Measurements from ENCODE around the gene MMP15. TPM values are rescaled to one million over a fixed set of nuclear protein-coding genes. Genes with fewer than 3 reads are reported as not detected.

The MMP15 gene
- total RNA-seq, 1 experiment from 2014 or later, result 27.0 TPM

DNA sequence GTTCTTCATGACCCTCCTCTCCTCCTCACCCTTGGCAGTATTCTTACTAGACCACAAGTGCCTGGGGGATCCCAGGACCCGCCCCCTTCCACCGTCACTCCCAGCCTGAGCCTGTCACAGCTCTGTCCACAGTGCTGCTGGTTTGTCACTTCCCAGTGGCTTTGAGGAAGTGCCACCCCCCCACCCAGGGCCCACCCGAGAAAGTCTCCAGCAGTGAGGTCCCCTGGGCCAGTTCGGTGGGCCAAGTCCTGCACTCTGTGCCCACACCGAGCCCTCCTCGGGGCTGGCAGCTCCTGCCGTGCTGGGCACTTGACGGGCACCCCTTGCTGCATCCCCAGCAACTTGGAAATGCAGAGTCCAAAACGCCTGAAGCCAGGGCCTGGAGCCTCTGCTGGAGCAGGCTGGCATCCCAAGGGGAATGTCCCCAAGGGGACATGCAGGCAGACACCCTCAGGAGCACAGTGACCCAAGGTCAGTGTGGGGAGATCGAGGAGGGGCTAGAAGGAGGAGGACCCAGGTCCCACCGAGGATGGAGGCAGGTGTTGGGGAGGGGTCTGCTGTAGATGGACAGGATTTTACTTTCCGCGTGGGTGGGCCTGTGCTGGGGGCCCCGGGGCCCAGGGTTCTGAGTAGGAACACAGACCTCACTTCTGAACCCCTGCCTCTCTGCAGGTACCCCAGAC, 15.5 kb downstream of the MMP15 start:
- ChIA-PET POLR2A (no interaction called here), CTCF (no interaction called here)
- Mint-ChIP-seq H3K27ac (ENCODE audit: unreplicated experiment) (no peak overlapping the region), H3K36me3 (ENCODE audit: insufficient read depth, unreplicated experiment) (peaks cover 6% of the 10 kb centered on the region), H3K27me3 (ENCODE audit: insufficient read depth, unreplicated experiment) (no peaks in the 10 kb centered on the region), H3K9me3 (ENCODE audit: unreplicated experiment) (no peaks in the 10 kb centered on the region), H3K4me1 (ENCODE audit: low read depth, unreplicated experiment) (no peaks in the 10 kb centered on the region), H3K4me3 (ENCODE audit: unreplicated experiment) (no peak overlapping the region)
- BruUV-seq (replicated peaks), result no TSS peak
- H3K36me3 ChIP-seq (ENCODE audit: control insufficient read depth, insufficient read depth, low read length), result peaks cover 3% of the 10 kb centered on the region; the same call in 1 of the 2 replicates
- no peaks in the 10 kb centered on the region for H3K4me1 ChIP-seq
- no peaks in the 10 kb centered on the region for H3K9me3 ChIP-seq
- TF ChIP-seq, protein P1, sequence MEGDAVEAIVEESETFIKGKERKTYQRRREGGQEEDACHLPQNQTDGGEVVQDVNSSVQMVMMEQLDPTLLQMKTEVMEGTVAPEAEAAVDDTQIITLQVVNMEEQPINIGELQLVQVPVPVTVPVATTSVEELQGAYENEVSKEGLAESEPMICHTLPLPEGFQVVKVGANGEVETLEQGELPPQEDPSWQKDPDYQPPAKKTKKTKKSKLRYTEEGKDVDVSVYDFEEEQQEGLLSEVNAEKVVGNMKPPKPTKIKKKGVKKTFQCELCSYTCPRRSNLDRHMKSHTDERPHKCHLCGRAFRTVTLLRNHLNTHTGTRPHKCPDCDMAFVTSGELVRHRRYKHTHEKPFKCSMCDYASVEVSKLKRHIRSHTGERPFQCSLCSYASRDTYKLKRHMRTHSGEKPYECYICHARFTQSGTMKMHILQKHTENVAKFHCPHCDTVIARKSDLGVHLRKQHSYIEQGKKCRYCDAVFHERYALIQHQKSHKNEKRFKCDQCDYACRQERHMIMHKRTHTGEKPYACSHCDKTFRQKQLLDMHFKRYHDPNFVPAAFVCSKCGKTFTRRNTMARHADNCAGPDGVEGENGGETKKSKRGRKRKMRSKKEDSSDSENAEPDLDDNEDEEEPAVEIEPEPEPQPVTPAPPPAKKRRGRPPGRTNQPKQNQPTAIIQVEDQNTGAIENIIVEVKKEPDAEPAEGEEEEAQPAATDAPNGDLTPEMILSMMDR (IDR thresholded peaks at IDR 0.05; ENCODE audit: insufficient read depth in 1 of 2, low read depth in 1 of 2, low read length in 1 of 2, severe bottlenecking in 1 of 2, unreplicated experiment in 1 of 2), result no peak
- no peak for DNase-seq
- intact Hi-C loops (cut with micrococcal nuclease; ENCODE audit: unreplicated experiment), result no loop called here
- H3K27me3 ChIP-seq (replicated peaks; ENCODE audit: control insufficient read depth, insufficient read depth, low read length), result no peaks in the 10 kb centered on the region
- H3K4me3 ChIP-seq (ENCODE audit: low read depth, low read length), result no peak overlapping the region

DNA sequence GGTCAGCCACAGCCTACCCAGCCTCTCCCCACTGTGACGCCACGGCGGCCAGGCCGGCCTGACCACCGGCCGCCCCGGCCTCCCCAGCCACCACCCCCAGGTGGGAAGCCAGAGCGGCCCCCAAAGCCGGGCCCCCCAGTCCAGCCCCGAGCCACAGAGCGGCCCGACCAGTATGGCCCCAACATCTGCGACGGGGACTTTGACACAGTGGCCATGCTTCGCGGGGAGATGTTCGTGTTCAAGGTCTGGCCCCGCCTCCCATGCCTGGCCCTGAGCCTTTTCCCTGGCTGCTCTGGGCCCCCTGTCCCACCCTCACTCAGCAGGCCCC, 16.0 kb downstream of the MMP15 start:
- Histone ChIP-seq H3K27me3 (replicated peaks; ENCODE audit: control insufficient read depth, insufficient read depth, low read length) (no peaks in the 10 kb centered on the region), H3K9me3 (no peaks in the 10 kb centered on the region), H3K4me3 (ENCODE audit: low read depth, low read length) (no peak overlapping the region), H3K36me3 (ENCODE audit: control insufficient read depth, insufficient read depth, low read length) (peaks cover 3% of the 10 kb centered on the region; the same call in 1 of the 2 replicates), H3K4me1 (peaks cover under 1% of the 10 kb centered on the region; the same call in 1 of the 2 replicates)
- Mint-ChIP-seq H3K4me1 (ENCODE audit: low read depth, unreplicated experiment) (no peaks in the 10 kb centered on the region), H3K27me3 (ENCODE audit: insufficient read depth, unreplicated experiment) (no peaks in the 10 kb centered on the region), H3K36me3 (ENCODE audit: insufficient read depth, unreplicated experiment) (peaks cover 5% of the 10 kb centered on the region), H3K4me3 (ENCODE audit: unreplicated experiment) (no peak overlapping the region), H3K9me3 (ENCODE audit: unreplicated experiment) (no peaks in the 10 kb centered on the region), H3K27ac (ENCODE audit: unreplicated experiment) (no peak overlapping the region)
- no TSS peak for BruUV-seq (replicated peaks)
- intact Hi-C loops (cut with micrococcal nuclease; ENCODE audit: unreplicated experiment), result no loop called here
- TF ChIP-seq, protein P1 (IDR thresholded peaks at IDR 0.05; ENCODE audit: insufficient read depth in 1 of 2, low read depth in 1 of 2, low read length in 1 of 2, severe bottlenecking in 1 of 2, unreplicated experiment in 1 of 2), result no peak
- ChIA-PET POLR2A (no interaction called here), CTCF (no interaction called here)
- DNase-seq, result no peak

DNA sequence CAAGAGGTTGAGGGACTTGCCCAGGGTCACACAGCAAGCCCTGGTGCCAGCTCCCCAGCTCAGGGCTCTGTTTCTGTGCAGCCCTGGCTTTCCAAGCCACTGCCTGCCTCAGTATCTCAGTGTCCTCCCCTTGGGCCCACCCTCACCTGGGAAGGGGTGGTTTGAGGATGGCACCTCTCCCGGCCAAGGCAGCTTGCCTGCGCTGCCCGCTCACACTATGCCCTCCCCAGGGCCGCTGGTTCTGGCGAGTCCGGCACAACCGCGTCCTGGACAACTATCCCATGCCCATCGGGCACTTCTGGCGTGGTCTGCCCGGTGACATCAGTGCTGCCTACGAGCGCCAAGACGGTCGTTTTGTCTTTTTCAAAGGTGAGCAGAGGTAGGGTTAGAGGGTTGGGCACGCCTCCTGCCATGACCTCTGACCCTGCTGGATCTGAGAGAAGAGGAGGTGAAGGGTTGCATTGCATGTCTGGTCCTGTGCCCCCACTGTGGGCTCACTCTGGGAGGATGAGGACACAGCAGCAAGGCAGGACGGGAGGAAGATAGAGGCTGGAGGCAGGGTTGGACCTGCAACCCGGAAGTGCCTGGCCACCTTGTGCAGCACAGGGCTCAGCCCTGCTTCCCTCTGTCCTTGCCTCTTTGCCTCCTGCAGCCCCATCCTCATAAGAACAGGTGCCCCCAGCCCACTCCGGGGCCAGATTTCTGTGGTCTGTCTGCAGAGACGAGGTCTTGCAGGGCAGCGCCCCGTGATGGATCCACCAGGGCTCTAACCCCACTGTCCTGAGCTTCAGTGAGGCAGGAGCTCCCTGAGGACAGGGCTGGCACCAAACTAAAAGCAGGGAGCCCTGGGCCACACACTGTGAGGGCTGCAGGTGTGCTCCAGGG, 16.7 kb downstream of the MMP15 start:
- no peak for DNase-seq
- no peaks in the 10 kb centered on the region for H3K36me3 Mint-ChIP-seq (ENCODE audit: insufficient read depth, unreplicated experiment)
- Histone ChIP-seq H3K4me3 (ENCODE audit: low read depth, low read length) (no peak overlapping the region), H3K9me3 (no peaks in the 10 kb centered on the region), H3K4me1 (peaks cover 8% of the 10 kb centered on the region; the same call in 1 of the 2 replicates), H3K36me3 (ENCODE audit: control insufficient read depth, insufficient read depth, low read length) (peaks cover 3% of the 10 kb centered on the region; the same call in 1 of the 2 replicates), H3K27me3 (replicated peaks; ENCODE audit: control insufficient read depth, insufficient read depth, low read length) (no peaks in the 10 kb centered on the region)
- no peaks in the 10 kb centered on the region for H3K27me3 Mint-ChIP-seq (ENCODE audit: insufficient read depth, unreplicated experiment)
- TF ChIP-seq, protein P1 (IDR thresholded peaks at IDR 0.05; ENCODE audit: insufficient read depth in 1 of 2, low read depth in 1 of 2, low read length in 1 of 2, severe bottlenecking in 1 of 2, unreplicated experiment in 1 of 2), result no peak
- no peaks in the 10 kb centered on the region for H3K4me1 Mint-ChIP-seq (ENCODE audit: low read depth, unreplicated experiment)
- no peaks in the 10 kb centered on the region for H3K9me3 Mint-ChIP-seq (ENCODE audit: unreplicated experiment)
- ChIA-PET CTCF (no interaction called here), POLR2A (no interaction called here)
- no peak overlapping the region for H3K27ac Mint-ChIP-seq (ENCODE audit: unreplicated experiment)
- BruUV-seq (replicated peaks), result no TSS peak
- intact Hi-C loops (cut with micrococcal nuclease; ENCODE audit: unreplicated experiment), result no loop called here
- no peak overlapping the region for H3K4me3 Mint-ChIP-seq (ENCODE audit: unreplicated experiment)

Measured in Caco-2 (cell line).